Testis (tissue), 2 donors: ENCODE measurements around the gene KLHL22.

ENCODE experiments used
- POLR2A ChIP-seq: fragments of 450-650 bp; IDR thresholded peaks from one replicate; pipeline ENCODE4 v1.6.1; 2017; ENCODE audit warnings: antibody characterized with exemption, mild to moderate bottlenecking, moderate library complexity
- TF ChIP-seq, protein P1 (sequence below), 3 experiments: fragments of 450-650 bp in 2 of 3; fragments of 200-600 bp in 1 of 3; sonication (generic) in 1 of 3; IDR thresholded peaks; one replicate each; pipeline ENCODE4 v1.5.1; 2016 to 2019; ENCODE audit warnings: antibody characterized with exemption in 3 of 3, mild to moderate bottlenecking in 2 of 3, moderate library complexity in 1 of 3

DNA sequence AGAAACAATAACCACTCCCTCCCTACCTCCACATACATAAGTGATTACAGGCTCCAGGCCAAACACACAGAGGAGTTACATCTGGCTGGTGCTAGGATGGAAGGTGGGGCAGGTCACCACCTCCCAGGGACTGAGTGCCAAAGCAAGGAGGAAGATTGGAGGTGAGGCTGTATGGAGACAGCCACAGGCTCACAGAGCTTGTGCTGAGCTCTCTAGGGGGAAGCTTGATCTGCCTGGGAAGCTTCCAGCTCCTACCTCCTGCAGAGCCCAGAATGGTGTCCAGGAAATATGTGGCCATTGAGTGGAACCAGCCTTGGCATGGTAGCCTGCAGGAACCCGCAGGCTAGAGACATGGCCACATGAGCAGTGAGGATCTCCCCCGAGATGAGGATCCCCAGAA is 8.2 kb upstream of the KLHL22 start:
- TF ChIP-seq, protein P1, sequence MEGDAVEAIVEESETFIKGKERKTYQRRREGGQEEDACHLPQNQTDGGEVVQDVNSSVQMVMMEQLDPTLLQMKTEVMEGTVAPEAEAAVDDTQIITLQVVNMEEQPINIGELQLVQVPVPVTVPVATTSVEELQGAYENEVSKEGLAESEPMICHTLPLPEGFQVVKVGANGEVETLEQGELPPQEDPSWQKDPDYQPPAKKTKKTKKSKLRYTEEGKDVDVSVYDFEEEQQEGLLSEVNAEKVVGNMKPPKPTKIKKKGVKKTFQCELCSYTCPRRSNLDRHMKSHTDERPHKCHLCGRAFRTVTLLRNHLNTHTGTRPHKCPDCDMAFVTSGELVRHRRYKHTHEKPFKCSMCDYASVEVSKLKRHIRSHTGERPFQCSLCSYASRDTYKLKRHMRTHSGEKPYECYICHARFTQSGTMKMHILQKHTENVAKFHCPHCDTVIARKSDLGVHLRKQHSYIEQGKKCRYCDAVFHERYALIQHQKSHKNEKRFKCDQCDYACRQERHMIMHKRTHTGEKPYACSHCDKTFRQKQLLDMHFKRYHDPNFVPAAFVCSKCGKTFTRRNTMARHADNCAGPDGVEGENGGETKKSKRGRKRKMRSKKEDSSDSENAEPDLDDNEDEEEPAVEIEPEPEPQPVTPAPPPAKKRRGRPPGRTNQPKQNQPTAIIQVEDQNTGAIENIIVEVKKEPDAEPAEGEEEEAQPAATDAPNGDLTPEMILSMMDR (IDR thresholded peaks at IDR 0.05) = no peak
- no peak for TF ChIP-seq POLR2A
